Activated T-cell treated with anti-CD3 and anti-CD28 coated beads for 48 hours (primary cell): Measurements from ENCODE around the gene APBB1.

Experiments
- DNase-seq: peaks from one replicate; pipeline ENCODE4 v3.0.0-alpha.2; 2020; ENCODE audit warnings: low read depth

APBB1 gene

GRCh38 chr11:6391537-6392134 lies 27.3 kb downstream of the APBB1 start:
- no peak for DNase-seq

GRCh38 chr11:6390718-6391469 lies 28.0 kb downstream of the APBB1 start:
- DNase-seq = no peak

- DNase-seq = peak; percentile 92
Observed at GRCh38 chr11:6389905-6390717, 28.8 kb downstream of the APBB1 start, which contains the start of gene SMPD1. SMPD1 (plus strand) TSS chr11:6390474; CDS start chr11:6390599, 125 bp downstream.

- no peak for DNase-seq
Observed at GRCh38 chr11:6388748-6389147, 30.1 kb downstream of the APBB1 start.

- no peak for DNase-seq
Observed at GRCh38 chr11:6387811-6388599, 30.9 kb downstream of the APBB1 start.

GRCh38 chr11:6385046-6385777 lies 33.7 kb downstream of the APBB1 start:
- no peak for DNase-seq

GRCh38 chr11:6378640-6378989 lies 40.3 kb downstream of the APBB1 start:
- DNase-seq = no peak

- DNase-seq = no peak
Observed at GRCh38 chr11:6377902-6378639, 40.8 kb downstream of the APBB1 start.

- DNase-seq = no peak
Observed at GRCh38 chr11:6371825-6372224, 47.1 kb downstream of the APBB1 start.

GRCh38 chr11:6365659-6366058 lies 53.2 kb downstream of the APBB1 start:
- no peak for DNase-seq

GRCh38 chr11:6362873-6363678 lies 55.8 kb downstream of the APBB1 start:
- DNase-seq = peak; percentile 64

- no peak for DNase-seq
Observed at GRCh38 chr11:6362185-6362872, 56.6 kb downstream of the APBB1 start.

GRCh38 chr11:6360183-6360582 lies 58.7 kb downstream of the APBB1 start:
- no peak for DNase-seq

GRCh38 chr11:6357222-6357621 lies 61.7 kb downstream of the APBB1 start:
- DNase-seq = peak; percentile 50

GRCh38 chr11:6356503-6357055 lies 62.3 kb downstream of the APBB1 start:
- DNase-seq = no peak

GRCh38 chr11:6354651-6355485 lies 64.0 kb downstream of the APBB1 start:
- DNase-seq = no peak

GRCh38 chr11:6353367-6353987 lies 65.4 kb downstream of the APBB1 start:
- peak; percentile 45 for DNase-seq
